ENCODE measurements around the gene RNASEH2A.
"Not testable (repeated sequence)": the region's sequence is repeated elsewhere in the genome, so short reads cannot be mapped to it uniquely, and the experiment has no call there.

Gene RNASEH2A

GRCh38 chr19:12793290-12794195 is 12.8 kb upstream of the RNASEH2A start:
- peak; percentile 94 for DNase-seq (ENCODE audit: low read depth)
- peak overlapping the region; percentile 99 for H3K4me3 ChIP-seq (replicated peaks; ENCODE audit: low read depth, low read length)
- no peak for TF ChIP-seq CTCF (IDR thresholded peaks at IDR 0.05; ENCODE audit: low read length, missing control alignments)

DNA sequence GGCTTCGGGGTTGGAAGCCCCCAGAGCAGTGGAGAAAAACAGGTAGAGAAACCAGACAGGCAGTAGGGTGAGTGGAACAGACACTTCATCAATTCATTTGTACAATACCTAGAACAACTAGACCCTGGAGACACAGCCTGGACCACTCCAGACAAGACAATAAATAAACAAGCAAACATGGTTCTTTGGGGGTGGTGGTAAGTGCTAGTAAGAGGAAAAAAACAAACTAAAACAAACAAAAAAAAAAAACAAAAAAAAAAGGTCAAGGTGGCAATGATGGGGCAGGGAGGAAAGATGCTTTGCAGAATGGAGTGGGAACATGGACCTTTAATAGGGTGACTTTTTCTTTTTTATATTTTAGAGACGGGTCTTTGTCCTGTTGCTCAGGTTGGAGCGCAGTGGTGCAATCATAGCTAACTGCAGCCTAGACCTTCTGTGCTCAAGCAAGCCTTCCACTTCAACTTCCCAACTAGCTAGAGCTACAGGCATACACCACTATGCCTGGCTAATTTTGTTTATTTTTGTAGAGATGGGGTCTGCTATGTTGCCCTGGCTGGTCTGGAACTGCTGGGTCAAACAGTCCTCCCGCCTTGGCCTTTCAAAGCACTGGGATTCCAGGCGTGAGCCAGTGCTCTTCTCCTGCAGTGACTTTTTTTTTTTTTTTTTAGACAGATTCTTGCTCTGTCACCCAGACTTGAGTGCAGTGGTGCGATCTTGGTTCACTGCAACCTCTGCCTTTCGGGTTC is 12.0 kb upstream of the RNASEH2A start:
- no peak for TF ChIP-seq CTCF (IDR thresholded peaks at IDR 0.05; ENCODE audit: low read length, missing control alignments)
- DNase-seq (ENCODE audit: low read depth), result peak; percentile 76
- H3K4me3 ChIP-seq (replicated peaks; ENCODE audit: low read depth, low read length), result peak overlapping the region; percentile 99

DNA sequence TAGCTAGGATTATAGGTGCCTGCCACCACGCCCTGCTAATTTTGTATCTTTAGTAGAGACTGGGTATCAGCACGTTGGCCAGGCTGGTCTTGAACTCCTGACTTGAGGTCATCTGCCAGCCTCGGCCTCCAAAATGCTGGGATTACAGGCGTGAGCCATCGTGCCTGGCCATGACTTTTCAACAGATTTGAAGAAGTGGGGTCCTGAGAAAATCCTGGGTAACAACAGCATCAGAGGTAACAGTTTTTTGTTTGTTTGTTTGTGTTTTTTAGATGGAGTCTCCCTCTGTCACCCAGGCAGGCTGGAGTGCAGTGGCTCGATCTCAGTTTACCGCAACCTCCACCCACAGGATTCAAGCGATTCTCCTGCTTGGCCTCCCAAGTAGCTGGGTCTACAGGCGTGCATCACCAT is 11.4 kb upstream of the RNASEH2A start:
- peak overlapping the region; percentile 2 for H3K4me3 ChIP-seq (replicated peaks; ENCODE audit: low read depth, low read length)
- TF ChIP-seq CTCF (IDR thresholded peaks at IDR 0.05; ENCODE audit: low read length, missing control alignments), result no peak
- DNase-seq (ENCODE audit: low read depth), result peak; percentile 56

- TF ChIP-seq CTCF (IDR thresholded peaks at IDR 0.05; ENCODE audit: low read length, missing control alignments), result peak; percentile 97
- no peak overlapping the region for H3K4me3 ChIP-seq (replicated peaks; ENCODE audit: low read depth, low read length)
- DNase-seq (ENCODE audit: low read depth), result peak; percentile 89
Measured at GRCh38 chr19:12796146-12797071, 10.0 kb upstream of the RNASEH2A start.

DNA sequence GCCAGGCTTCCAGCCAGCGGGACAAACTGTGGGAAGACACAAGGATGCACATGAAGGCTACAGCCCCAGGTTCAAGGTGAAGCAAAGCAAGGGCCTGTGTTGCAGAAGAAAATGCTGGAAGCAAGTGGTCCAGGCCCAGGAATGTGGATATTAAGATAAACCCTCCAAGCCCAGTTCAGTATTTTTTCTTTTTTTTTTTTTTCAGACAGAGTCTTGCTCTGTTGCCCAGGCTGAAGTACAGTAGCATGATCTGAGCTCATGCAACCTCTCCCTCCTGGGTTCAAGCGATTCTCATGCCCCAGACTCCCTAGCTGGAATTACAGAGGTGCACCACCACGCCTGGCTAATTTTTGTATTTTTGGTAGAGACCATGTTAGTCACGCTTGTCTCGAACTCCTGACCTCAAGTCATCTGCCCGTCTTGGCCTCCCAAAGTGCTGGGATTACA is 9.2 kb upstream of the RNASEH2A start:
- no peak for DNase-seq (ENCODE audit: low read depth)
- no peak for TF ChIP-seq CTCF (IDR thresholded peaks at IDR 0.05; ENCODE audit: low read length, missing control alignments)
- H3K4me3 ChIP-seq (replicated peaks; ENCODE audit: low read depth, low read length), result no peak overlapping the region

- DNase-seq (ENCODE audit: low read depth); H3K4me3 ChIP-seq (replicated peaks; ENCODE audit: low read depth, low read length): not testable (repeated sequence)
Measured at GRCh38 chr19:12797607-12798006, 8.8 kb upstream of the RNASEH2A start.
